Stomach (tissue), 9 donors: ENCODE measurements around the gene FBXL5. TPM values are rescaled to one million over a fixed set of nuclear protein-coding genes. Genes with fewer than 3 reads are reported as not detected.

Experiments used
- DNase-seq, 2 donors: peaks; one replicate each; pipeline versions ENCODE4 v3.0.0 to v3.0.0-alpha.2; 2013 to 2019
- H3K27ac ChIP-seq, 5 donors: fragments of 200-600 bp in 4 of 5; sonication (generic) in 4 of 5; one replicate each; pipeline ENCODE4 v1.5.1; 2013 to 2019; ENCODE audit warnings: mild to moderate bottlenecking in 1 of 5, moderate library complexity in 1 of 5
- H3K27me3 ChIP-seq, 3 donors: fragments of 200-600 bp; sonication (generic); one replicate each; pipeline ENCODE4 v1.5.1; 2017 to 2019; ENCODE audit warnings: mixed run types in 1 of 3
- H3K36me3 ChIP-seq, 4 donors: fragments of 200-600 bp; sonication (generic); 1 replicate in 3 of 4; 2 replicates in 1 of 4; pipeline ENCODE4 v1.5.1; 2016 to 2019
- H3K4me1 ChIP-seq, 4 donors: fragments of 200-600 bp; sonication (generic); one replicate each; pipeline ENCODE4 v1.5.1; 2016 to 2019
- H3K4me3 ChIP-seq, 4 donors: fragments of 200-600 bp; sonication (generic) in 3 of 4; one replicate each; pipeline ENCODE4 v1.5.1; 2016 to 2019; ENCODE audit warnings: mild to moderate bottlenecking in 1 of 4
- H3K9me3 ChIP-seq, 4 donors: fragments of 200-600 bp; sonication (generic); one replicate each; pipeline ENCODE4 v1.5.1; 2016 to 2019
- EP300 ChIP-seq: sonication (generic); formaldehyde crosslinking; IDR thresholded peaks from one replicate; pipeline ENCODE4 v1.6.1; 2017; ENCODE audit warnings: antibody characterized with exemption
- POLR2A ChIP-seq, 4 donors: fragments of 450-650 bp; IDR thresholded peaks; one replicate each; pipeline ENCODE4 v1.6.1; 2016; ENCODE audit warnings: antibody characterized with exemption in 4 of 4, control low read depth in 2 of 4, mild to moderate bottlenecking in 1 of 4, moderate library complexity in 1 of 4
- POLR2AphosphoS5 ChIP-seq, 3 donors: sonication (generic); formaldehyde crosslinking; IDR thresholded peaks; one replicate each; pipeline ENCODE4 v1.6.1; 2016; ENCODE audit warnings: antibody characterized with exemption in 3 of 3
- WGBS, 5 donors: extraction: QIAGEN DNeasy Blood & Tissue Kit in 3 of 5; methylation state at CpG; one replicate each; pipeline versions ENCODE4 v1.1.5 to v1.1.7; 2013 to 2018; 5-methylcytosine and 5-hydroxymethylcytosine counted together
- intact Hi-C: fragments of 100-400 bp; cut with DNase I; formaldehyde crosslinking; loops from one replicate; pipeline ENCODE4 v1.15.1; 2023; ENCODE audit warnings: low total_unique reads
- polyA plus RNA-seq, 3 donors: library from polyadenylated mRNA; stranded (reverse); fragments of 200-250 nt; gene quantifications; one replicate each; pipeline ENCODE4 v1.2.3, GENCODE V29; 2013
- total RNA-seq, 5 donors: library from RNA; depleted of rRNA; stranded (reverse); fragments of >200 nt; gene quantifications; one replicate each; pipeline versions ENCODE4 v1.1.0 to v1.2.3, GENCODE V29; 2014 to 2016
- TF ChIP-seq, protein P1 (sequence below), 7 experiments: fragments of 450-650 bp in 4 of 7; fragments of 200-600 bp in 3 of 7; sonication (generic) in 3 of 7; IDR thresholded peaks; one replicate each; pipeline ENCODE4 v1.5.1; 2016 to 2019; ENCODE audit warnings: antibody characterized with exemption in 7 of 7, control low read depth in 2 of 7, mild to moderate bottlenecking in 1 of 7
- donor health status: healthy with polysubstance abuse.
- donor health status: Bipolar disorder and iron deficiency.
- donor health status: healthy.

Gene FBXL5
- total and polyA plus RNA-seq, 8 donors, result 15.6 to 196 (median 76.9) TPM

DNA sequence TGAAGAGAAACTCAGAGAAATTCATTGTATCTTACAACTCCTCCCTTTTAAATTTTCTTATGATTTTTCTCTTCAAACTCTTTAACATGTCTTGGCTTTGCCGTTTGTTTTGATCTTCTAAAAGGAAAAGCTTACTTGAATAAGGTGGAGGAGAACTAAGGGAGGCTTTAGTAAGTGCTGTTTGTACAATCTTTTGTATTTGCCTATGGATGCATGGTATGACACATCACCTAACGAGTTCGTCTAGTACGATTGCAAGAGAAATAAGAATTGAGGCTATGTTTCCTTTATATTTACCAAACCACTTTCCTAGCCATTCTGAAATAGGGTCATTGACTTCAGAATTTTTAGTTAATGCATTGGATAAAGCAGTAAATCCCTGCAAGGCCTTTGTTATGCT, 39.3 kb upstream of the FBXL5 start:
- DNase-seq, result peak in 1 of 2 donors; percentile 46
- TF ChIP-seq EP300 (no peak), POLR2AphosphoS5 (IDR thresholded peaks at IDR 0.05) (no peak), POLR2A (IDR thresholded peaks at IDR 0.05) (no peak)
- TF ChIP-seq, protein P1, sequence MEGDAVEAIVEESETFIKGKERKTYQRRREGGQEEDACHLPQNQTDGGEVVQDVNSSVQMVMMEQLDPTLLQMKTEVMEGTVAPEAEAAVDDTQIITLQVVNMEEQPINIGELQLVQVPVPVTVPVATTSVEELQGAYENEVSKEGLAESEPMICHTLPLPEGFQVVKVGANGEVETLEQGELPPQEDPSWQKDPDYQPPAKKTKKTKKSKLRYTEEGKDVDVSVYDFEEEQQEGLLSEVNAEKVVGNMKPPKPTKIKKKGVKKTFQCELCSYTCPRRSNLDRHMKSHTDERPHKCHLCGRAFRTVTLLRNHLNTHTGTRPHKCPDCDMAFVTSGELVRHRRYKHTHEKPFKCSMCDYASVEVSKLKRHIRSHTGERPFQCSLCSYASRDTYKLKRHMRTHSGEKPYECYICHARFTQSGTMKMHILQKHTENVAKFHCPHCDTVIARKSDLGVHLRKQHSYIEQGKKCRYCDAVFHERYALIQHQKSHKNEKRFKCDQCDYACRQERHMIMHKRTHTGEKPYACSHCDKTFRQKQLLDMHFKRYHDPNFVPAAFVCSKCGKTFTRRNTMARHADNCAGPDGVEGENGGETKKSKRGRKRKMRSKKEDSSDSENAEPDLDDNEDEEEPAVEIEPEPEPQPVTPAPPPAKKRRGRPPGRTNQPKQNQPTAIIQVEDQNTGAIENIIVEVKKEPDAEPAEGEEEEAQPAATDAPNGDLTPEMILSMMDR (IDR thresholded peaks at IDR 0.05), result no peak
- H3K27me3 ChIP-seq, result no peaks in the 10 kb centered on the region
- WGBS, 5 donors, result 56 to 69% (median 61%) methylated on average over 4 of the region's 4 CpGs
- no peak overlapping the region for H3K27ac ChIP-seq
- H3K4me3 ChIP-seq, result no peak overlapping the region
- H3K36me3 ChIP-seq, result peaks cover 0 to 2% (median 1%) of the 10 kb centered on the region in 4 donors
- intact Hi-C loops, result no loop called here
- H3K4me1 ChIP-seq, result no peaks in the 10 kb centered on the region
- no peaks in the 10 kb centered on the region for H3K9me3 ChIP-seq

DNA sequence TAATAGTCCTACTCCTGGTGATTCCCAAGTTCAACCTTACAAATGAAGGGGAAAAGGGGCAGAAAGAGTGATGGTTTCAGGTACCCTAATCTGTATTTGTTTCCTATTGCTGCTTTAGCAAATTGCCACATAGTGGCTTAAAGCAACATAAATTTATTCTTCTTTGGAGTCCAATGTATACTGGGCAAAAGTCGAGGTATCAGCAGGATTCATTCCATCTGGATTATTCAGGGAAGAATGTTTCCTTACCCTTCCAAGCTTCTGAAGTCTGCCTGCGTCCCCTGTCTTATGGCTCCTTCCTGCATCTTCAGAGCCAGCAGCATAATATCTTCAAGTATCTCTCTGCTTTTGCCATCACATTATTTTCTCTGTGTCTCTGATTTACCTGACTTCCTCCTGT, 37.4 kb upstream of the FBXL5 start:
- Histone ChIP-seq H3K27me3 (no peaks in the 10 kb centered on the region), H3K4me3 (no peak overlapping the region), H3K4me1 (no peaks in the 10 kb centered on the region), H3K27ac (peak overlapping the region in 1 of 5 donors; percentile 36), H3K36me3 (peaks cover 0 to 20% (median 18%) of the 10 kb centered on the region in 4 donors), H3K9me3 (no peaks in the 10 kb centered on the region)
- 83 to 92% (median 87%) methylated on average over 2 of the region's 2 CpGs for WGBS, 5 donors
- intact Hi-C loops, result no loop called here
- TF ChIP-seq POLR2A (IDR thresholded peaks at IDR 0.05), result no peak
- TF ChIP-seq, protein P1 (IDR thresholded peaks at IDR 0.05), result no peak
- DNase-seq, result no peak

DNA sequence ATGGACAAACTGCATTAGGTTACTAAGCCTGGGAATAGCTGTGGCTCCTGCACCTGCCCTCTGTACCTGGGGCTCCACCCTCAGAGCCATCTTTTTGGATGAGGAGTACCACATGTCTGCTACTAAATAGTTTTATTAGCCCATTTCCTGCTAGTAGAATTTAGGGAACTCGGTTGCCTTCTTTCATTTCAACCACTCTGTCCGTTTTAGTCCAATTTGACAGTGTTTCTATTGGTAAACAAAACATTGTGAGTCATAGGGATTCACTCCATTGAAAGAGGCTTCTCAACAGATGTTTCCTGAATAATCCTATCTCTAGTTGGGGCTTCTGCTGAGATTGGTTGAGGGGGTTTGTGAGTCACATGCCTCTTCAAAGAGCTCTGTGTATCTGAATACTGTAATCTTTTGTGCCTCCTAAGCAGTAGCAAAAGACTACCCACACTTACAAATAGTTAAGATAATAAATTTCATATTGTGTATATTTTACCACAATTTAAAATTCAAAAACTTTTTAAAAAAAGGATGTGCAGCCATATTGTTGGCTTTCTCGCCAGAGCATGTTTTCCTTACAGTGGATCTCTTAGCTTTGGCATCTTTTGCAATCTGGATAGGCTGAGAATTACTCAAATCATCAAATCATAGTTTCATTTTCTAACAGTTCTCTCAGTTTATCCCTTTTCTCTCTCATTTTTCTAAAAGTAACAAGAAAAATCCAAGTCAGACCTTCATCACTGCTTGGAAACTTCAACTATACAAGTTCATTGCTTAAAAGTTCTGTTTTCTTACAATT, 36.4 kb upstream of the FBXL5 start:
- Histone ChIP-seq H3K9me3 (no peaks in the 10 kb centered on the region), H3K4me1 (no peaks in the 10 kb centered on the region), H3K27me3 (no peaks in the 10 kb centered on the region), H3K4me3 (no peak overlapping the region), H3K36me3 (peaks cover 0 to 31% (median 28%) of the 10 kb centered on the region in 4 donors), H3K27ac (peak overlapping the region in 2 of 5 donors; percentile 35 to 36)
- no peak for DNase-seq
- TF ChIP-seq EP300 (no peak), POLR2AphosphoS5 (IDR thresholded peaks at IDR 0.05) (no peak), POLR2A (IDR thresholded peaks at IDR 0.05) (no peak)
- TF ChIP-seq, protein P1 (IDR thresholded peaks at IDR 0.05), result no peak
- WGBS, 5 donors, result 50 to 70% (median 68%) methylated on average over 3 of the region's 3 CpGs
- intact Hi-C loops, result no loop called here

DNA sequence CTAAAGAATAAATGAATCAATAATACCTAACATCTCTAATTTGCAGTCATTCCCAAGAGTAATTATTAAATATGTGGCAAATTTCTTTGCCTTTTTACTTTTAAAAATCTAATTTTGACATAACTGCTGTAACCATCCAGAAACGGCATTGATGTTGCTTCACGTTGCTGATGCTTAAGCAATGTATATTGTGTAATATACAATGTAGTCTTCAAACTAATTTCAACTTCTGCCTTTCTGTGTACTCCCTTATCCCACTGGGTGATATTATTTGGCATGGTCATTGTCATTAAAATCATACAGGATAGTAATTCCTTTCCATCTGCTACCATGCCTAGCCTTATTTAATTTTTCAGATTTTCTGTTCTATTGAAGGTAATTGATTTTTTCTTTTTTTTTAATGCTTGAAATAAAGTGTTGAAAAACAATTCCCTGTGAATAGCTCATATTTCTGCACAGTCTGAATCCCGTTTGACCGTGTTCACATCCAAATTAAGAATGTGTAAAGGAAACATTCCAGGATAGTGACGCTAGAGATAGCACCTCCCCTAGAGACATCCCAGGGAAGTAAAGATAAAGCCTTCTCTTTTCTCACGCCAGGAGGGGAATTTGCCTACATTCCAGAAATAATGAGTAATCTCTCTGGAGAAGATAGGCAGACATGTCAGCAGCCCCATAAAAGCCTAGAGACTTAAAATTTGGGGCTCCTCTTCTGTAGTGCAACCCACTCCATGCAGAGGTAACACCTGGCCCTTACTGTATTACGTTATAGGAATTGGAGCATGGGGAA, 35.1 kb upstream of the FBXL5 start:
- DNase-seq, result peak in 1 of 2 donors; percentile 55
- H3K27ac ChIP-seq, result peak overlapping the region in 2 of 5 donors; percentile 10 to 56
- no peak for TF ChIP-seq POLR2A (IDR thresholded peaks at IDR 0.05)
- TF ChIP-seq, protein P1 (IDR thresholded peaks at IDR 0.05), result no peak
- no peak for TF ChIP-seq EP300
- no peak for TF ChIP-seq POLR2AphosphoS5 (IDR thresholded peaks at IDR 0.05)
- no peaks in the 10 kb centered on the region for H3K27me3 ChIP-seq
- intact Hi-C loops, result no loop called here
- peaks cover 0 to 5% (median under 1%) of the 10 kb centered on the region in 4 donors for H3K4me1 ChIP-seq
- 71 to 83% (median 81%) methylated on average over 7 of the region's 7 CpGs for WGBS, 5 donors
- H3K36me3 ChIP-seq, result peaks cover 7 to 39% (median 35%) of the 10 kb centered on the region in 4 donors
- H3K4me3 ChIP-seq, result no peak overlapping the region
- no peaks in the 10 kb centered on the region for H3K9me3 ChIP-seq
